ENCODE measurements around the gene GRM7.

The GRM7 gene

GRCh38 chr3:7357101-7357500 is 496.2 kb downstream of the GRM7 start:
- no peak for DNase-seq (ENCODE audit: low read depth)
- no peak for TF ChIP-seq CTCF (IDR thresholded peaks at IDR 0.05; ENCODE audit: low read depth, low read length, missing control alignments)
- in situ Hi-C loops (cut with HindIII; ENCODE audit: low sequenced_read_pairs), result no loop called here
- H3K4me3 ChIP-seq (ENCODE audit: low read depth, low read length), result no peak overlapping the region

GRCh38 chr3:7367968-7368367 is 507.1 kb downstream of the GRM7 start:
- no peak for TF ChIP-seq CTCF (IDR thresholded peaks at IDR 0.05; ENCODE audit: low read depth, low read length, missing control alignments)
- in situ Hi-C loops (cut with HindIII; ENCODE audit: low sequenced_read_pairs), result no loop called here
- no peak for DNase-seq (ENCODE audit: low read depth)
- no peak overlapping the region for H3K4me3 ChIP-seq (ENCODE audit: low read depth, low read length)

- in situ Hi-C loops (cut with HindIII; ENCODE audit: low sequenced_read_pairs), result no loop called here
- TF ChIP-seq CTCF (IDR thresholded peaks at IDR 0.05; ENCODE audit: low read depth, low read length, missing control alignments), result no peak
- H3K4me3 ChIP-seq (ENCODE audit: low read depth, low read length), result no peak overlapping the region
- no peak for DNase-seq (ENCODE audit: low read depth)
Measured at GRCh38 chr3:7368597-7368996, 507.7 kb downstream of the GRM7 start.

GRCh38 chr3:7371693-7372572 is 511.0 kb downstream of the GRM7 start:
- in situ Hi-C loops (cut with HindIII; ENCODE audit: low sequenced_read_pairs), result no loop called here
- no peak for DNase-seq (ENCODE audit: low read depth)
- H3K4me3 ChIP-seq (ENCODE audit: low read depth, low read length), result no peak overlapping the region
- no peak for TF ChIP-seq CTCF (IDR thresholded peaks at IDR 0.05; ENCODE audit: low read depth, low read length, missing control alignments)

- TF ChIP-seq CTCF (IDR thresholded peaks at IDR 0.05; ENCODE audit: low read depth, low read length, missing control alignments), result no peak
- no peak for DNase-seq (ENCODE audit: low read depth)
- in situ Hi-C loops (cut with HindIII; ENCODE audit: low sequenced_read_pairs), result no loop called here
- H3K4me3 ChIP-seq (ENCODE audit: low read depth, low read length), result no peak overlapping the region
Measured at GRCh38 chr3:7377103-7377502, 516.2 kb downstream of the GRM7 start.

GRCh38 chr3:7381741-7382140 is 520.8 kb downstream of the GRM7 start:
- TF ChIP-seq CTCF (IDR thresholded peaks at IDR 0.05; ENCODE audit: low read depth, low read length, missing control alignments), result no peak
- in situ Hi-C loops (cut with HindIII; ENCODE audit: low sequenced_read_pairs), result no loop called here
- no peak overlapping the region for H3K4me3 ChIP-seq (ENCODE audit: low read depth, low read length)
- DNase-seq (ENCODE audit: low read depth), result no peak
